ENCODE measurements around the gene TRIM51G. TPM values are rescaled to one million over a fixed set of nuclear protein-coding genes. Genes with fewer than 3 reads are reported as not detected.
"Not testable (repeated sequence)": the region's sequence is repeated elsewhere in the genome, so short reads cannot be mapped to it uniquely, and the experiment has no call there.

The TRIM51G gene
- total and polyA plus RNA-seq, 9 of the 15 experiments (the other 6 are each of a cell fraction or from before 2014, with no cell fraction given): not detected

DNA sequence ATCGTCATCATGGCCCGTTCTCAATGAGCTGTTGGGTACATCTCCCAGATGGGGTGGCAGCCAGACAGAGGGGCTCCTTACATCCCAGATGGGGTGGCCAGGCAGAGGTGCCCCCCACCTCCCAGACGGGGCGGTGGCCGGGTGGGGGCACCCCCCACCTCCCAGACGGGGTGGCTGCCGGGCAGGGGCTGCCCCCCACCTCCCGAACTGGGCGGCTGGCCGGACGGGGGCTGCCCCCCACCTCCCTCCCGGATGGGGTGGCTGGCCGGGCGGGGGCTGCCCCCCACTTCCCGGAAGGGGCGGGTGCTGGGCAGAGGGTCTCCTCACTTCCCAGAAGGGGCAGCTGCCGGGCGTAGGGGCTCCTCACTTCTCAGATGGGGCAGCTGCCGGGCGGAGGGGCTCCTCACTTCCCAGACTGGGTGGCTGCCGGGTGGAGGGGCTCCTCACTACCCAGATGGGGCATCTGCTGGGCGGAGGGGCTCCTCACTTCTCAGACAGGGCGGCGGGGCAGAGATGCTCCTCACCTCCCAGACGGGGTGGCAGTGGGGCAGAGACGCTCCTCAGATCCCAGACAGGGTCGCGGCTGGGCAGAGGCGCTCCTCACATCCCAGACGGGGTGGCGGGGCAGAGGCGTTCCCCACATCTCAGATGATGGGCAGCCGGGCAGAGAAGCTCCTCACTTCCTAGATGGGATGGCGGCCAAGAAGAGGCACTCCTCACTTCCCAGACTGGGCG lies 28.2 kb downstream of the TRIM51G start:
- POLR2A ChIA-PET; H3K27me3 ChIP-seq (ENCODE audit: control insufficient read depth in 2 of 2, insufficient read depth in 2 of 2, low read length in 2 of 2); ATAC-seq; BruUV-seq (replicated peaks); H3K4me3 ChIP-seq; CTCF ChIA-PET (ENCODE audit: low intra/inter-chr PET ratio); H3K36me3 ChIP-seq (ENCODE audit: control insufficient read depth, insufficient read depth, low read length); H4K20me1 ChIP-seq (replicated peaks; ENCODE audit: control insufficient read depth, insufficient read depth, low read length); H3K4me2 ChIP-seq (ENCODE audit: insufficient read depth, low read length); H3K79me2 ChIP-seq (ENCODE audit: control insufficient read depth, insufficient read depth, low read length); intact Hi-C loops (cut with micrococcal nuclease); H3K9me1 ChIP-seq (ENCODE audit: control insufficient read depth, insufficient read depth, low read length); in situ Hi-C loops (cut with MboI); FAIRE-seq; H3K4me1 ChIP-seq (replicated peaks in 1 of 2; ENCODE audit: control insufficient read depth in 2 of 2, insufficient read depth in 2 of 2, low read length in 2 of 2); DNase-seq (ENCODE audit: extremely low read depth in 1 of 4, low spot score in 3 of 4); H3K9ac ChIP-seq (ENCODE audit: insufficient read depth in 1 of 2, low read depth in 2 of 2, low read length in 2 of 2); H3K27ac ChIP-seq (ENCODE audit: extremely low read depth, low read depth, low read length); H3K9me3 ChIP-seq (replicated peaks; ENCODE audit: control insufficient read depth, insufficient read depth, low read depth, low read length); H2AFZ ChIP-seq (ENCODE audit: low read depth, low read length): not testable (repeated sequence)
- 1% methylated on average over 14 of the region's 35 CpGs for WGBS (ENCODE audit: insufficient coverage, low coverage, missing lambda C conversion rate)

DNA sequence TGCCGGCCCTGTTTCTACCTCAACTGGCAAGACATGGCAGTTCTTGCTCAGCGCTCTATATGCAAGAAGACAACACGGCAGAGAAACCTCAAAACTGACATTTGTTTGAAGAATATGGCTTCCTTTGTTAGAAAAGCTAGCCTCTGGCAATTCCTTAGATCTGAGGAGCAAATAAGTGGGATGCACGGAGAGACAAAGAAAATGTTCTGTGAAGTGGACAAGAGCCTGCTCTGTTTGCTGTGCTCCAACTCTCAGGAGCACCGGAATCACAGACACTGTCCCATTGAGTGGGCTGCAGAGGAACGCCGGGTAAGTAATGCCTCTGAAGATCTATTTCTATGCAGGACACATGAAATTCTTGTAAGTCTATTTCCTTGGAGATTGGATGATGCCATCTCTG lies 37.9 kb downstream of the TRIM51G start:
- H3K9me1 ChIP-seq (ENCODE audit: control insufficient read depth, insufficient read depth, low read length); H3K79me2 ChIP-seq (ENCODE audit: control insufficient read depth, insufficient read depth, low read length); H4K20me1 ChIP-seq (replicated peaks; ENCODE audit: control insufficient read depth, insufficient read depth, low read length); intact Hi-C loops (cut with micrococcal nuclease); FAIRE-seq; H3K4me1 ChIP-seq (replicated peaks in 1 of 2; ENCODE audit: control insufficient read depth in 2 of 2, insufficient read depth in 2 of 2, low read length in 2 of 2); ATAC-seq; H3K27ac ChIP-seq (ENCODE audit: extremely low read depth, low read depth, low read length); in situ Hi-C loops (cut with MboI); CTCF ChIA-PET (ENCODE audit: low intra/inter-chr PET ratio); H3K9ac ChIP-seq (ENCODE audit: insufficient read depth in 1 of 2, low read depth in 2 of 2, low read length in 2 of 2); H3K27me3 ChIP-seq (ENCODE audit: control insufficient read depth in 2 of 2, insufficient read depth in 2 of 2, low read length in 2 of 2); H3K9me3 ChIP-seq (replicated peaks; ENCODE audit: control insufficient read depth, insufficient read depth, low read depth, low read length); DNase-seq (ENCODE audit: extremely low read depth in 1 of 4, low spot score in 3 of 4); H3K36me3 ChIP-seq (ENCODE audit: control insufficient read depth, insufficient read depth, low read length); H3K4me3 ChIP-seq; H2AFZ ChIP-seq (ENCODE audit: low read depth, low read length); POLR2A ChIA-PET; H3K4me2 ChIP-seq (ENCODE audit: insufficient read depth, low read length); BruUV-seq (replicated peaks): not testable (repeated sequence)
- 0% methylated on average over 7 of the region's 7 CpGs for WGBS (ENCODE audit: insufficient coverage, low coverage, missing lambda C conversion rate)

Other genes with a start within 250 kb of the TRIM51G start
- not detected in 2 replicates for gene TRIM49B, start 44.9 kb upstream of the TRIM51G start, total RNA-seq (2014; rRNA removed)
- not detected in 2 replicates for gene TRIM49B, start 44.9 kb upstream of the TRIM51G start, total RNA-seq (2014; rRNA removed; fragmentation: Illumina TruSeq; extraction: Trizol)
- gene TRIM49B, start 44.9 kb upstream of the TRIM51G start, total RNA-seq (2015; rRNA removed; fragmentation: Illumina TruSeq; extraction: Trizol): not detected in 2 replicates
- not detected in 2 replicates for gene TRIM49B, start 44.9 kb upstream of the TRIM51G start, total RNA-seq (2021)
- gene TRIM49B, start 44.9 kb upstream of the TRIM51G start, polyA plus RNA-seq (2011; rRNA removed): not detected in 2 replicates
- not detected in 2 replicates for gene TRIM49B, start 44.9 kb upstream of the TRIM51G start, polyA plus RNA-seq (2014; fragmentation: Illumina TruSeq; extraction: Trizol)
- not detected for gene TRIM49B, start 44.9 kb upstream of the TRIM51G start, polyA plus RNA-seq (2014; fragmentation: Nextera tagmentation; extraction: Ambion mirVana)
- gene TRIM49B, start 44.9 kb upstream of the TRIM51G start, polyA plus RNA-seq (2014; rRNA removed): not detected in 2 replicates
- not detected in 2 replicates for gene TRIM64C, start 75.2 kb upstream of the TRIM51G start, total RNA-seq (2014; rRNA removed)
- not detected in 2 replicates for gene TRIM64C, start 75.2 kb upstream of the TRIM51G start, total RNA-seq (2014; rRNA removed; fragmentation: Illumina TruSeq; extraction: Trizol)
- not detected in 2 replicates for gene TRIM64C, start 75.2 kb upstream of the TRIM51G start, total RNA-seq (2015; rRNA removed; fragmentation: Illumina TruSeq; extraction: Trizol)
- gene TRIM64C, start 75.2 kb upstream of the TRIM51G start, total RNA-seq (2021): not detected in 2 replicates
- not detected in 2 replicates for gene TRIM64C, start 75.2 kb upstream of the TRIM51G start, polyA plus RNA-seq (2011; rRNA removed)
- gene TRIM64C, start 75.2 kb upstream of the TRIM51G start, polyA plus RNA-seq (2014; fragmentation: Illumina TruSeq; extraction: Trizol): not detected in 2 replicates
- not detected for gene TRIM64C, start 75.2 kb upstream of the TRIM51G start, polyA plus RNA-seq (2014; fragmentation: Nextera tagmentation; extraction: Ambion mirVana)
- not detected in 2 replicates for gene TRIM64C, start 75.2 kb upstream of the TRIM51G start, polyA plus RNA-seq (2014; rRNA removed)
- not detected in 2 replicates for gene FOLH1, start 224.7 kb upstream of the TRIM51G start, total RNA-seq (2014; rRNA removed)
- not detected in 2 replicates for gene FOLH1, start 224.7 kb upstream of the TRIM51G start, total RNA-seq (2014; rRNA removed; fragmentation: Illumina TruSeq; extraction: Trizol)
- gene FOLH1, start 224.7 kb upstream of the TRIM51G start, total RNA-seq (2015; rRNA removed; fragmentation: Illumina TruSeq; extraction: Trizol): not detected in 2 replicates
- gene FOLH1, start 224.7 kb upstream of the TRIM51G start, total RNA-seq (2021): not detected in 2 replicates
- not detected in 2 replicates for gene FOLH1, start 224.7 kb upstream of the TRIM51G start, polyA plus RNA-seq (2011; rRNA removed)
- not detected in 2 replicates for gene FOLH1, start 224.7 kb upstream of the TRIM51G start, polyA plus RNA-seq (2014; fragmentation: Illumina TruSeq; extraction: Trizol)
- not detected for gene FOLH1, start 224.7 kb upstream of the TRIM51G start, polyA plus RNA-seq (2014; fragmentation: Nextera tagmentation; extraction: Ambion mirVana)
- gene FOLH1, start 224.7 kb upstream of the TRIM51G start, polyA plus RNA-seq (2014; rRNA removed): not detected in 2 replicates

Data from K562 (cell line).